ELF-1 (cell line): ENCODE measurements around the gene ANKRD44.

Source experiments
- DNase-seq: peaks from one replicate; pipeline ENCODE4 v3.0.0-alpha.2; 2016; ENCODE audit warnings: low read depth, low spot score

ANKRD44 gene

DNA sequence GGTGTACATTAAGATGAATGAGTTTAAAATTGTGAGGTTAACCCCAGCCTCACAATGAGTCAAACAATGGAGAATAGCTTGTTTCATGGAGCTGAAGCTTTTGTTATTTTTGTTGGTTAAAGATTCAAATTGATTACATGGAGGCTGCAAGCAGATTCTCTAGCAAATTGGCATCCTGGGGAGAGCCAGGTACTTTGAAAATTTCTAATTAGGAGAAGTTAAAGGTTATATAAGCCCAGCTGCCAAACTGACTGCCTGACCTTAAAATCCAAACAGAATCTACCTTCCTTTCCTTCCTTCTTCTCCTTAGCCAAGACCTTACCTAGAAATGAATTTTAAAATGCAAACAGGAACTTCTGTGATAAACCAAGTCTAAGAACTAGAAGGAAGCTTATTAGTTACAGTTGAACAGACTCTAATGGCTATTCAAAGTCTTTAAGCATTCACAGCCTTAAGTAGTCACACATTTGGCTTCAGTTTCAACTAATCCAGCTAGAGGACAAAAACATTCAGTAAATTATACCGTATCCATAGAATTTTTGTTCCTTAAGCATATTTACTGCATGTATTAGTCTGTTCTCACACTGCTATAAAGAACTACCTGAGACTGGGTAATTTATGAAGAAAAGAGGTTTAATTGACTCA, 352.6 kb downstream of the ANKRD44 start:
- no peak for DNase-seq

DNA sequence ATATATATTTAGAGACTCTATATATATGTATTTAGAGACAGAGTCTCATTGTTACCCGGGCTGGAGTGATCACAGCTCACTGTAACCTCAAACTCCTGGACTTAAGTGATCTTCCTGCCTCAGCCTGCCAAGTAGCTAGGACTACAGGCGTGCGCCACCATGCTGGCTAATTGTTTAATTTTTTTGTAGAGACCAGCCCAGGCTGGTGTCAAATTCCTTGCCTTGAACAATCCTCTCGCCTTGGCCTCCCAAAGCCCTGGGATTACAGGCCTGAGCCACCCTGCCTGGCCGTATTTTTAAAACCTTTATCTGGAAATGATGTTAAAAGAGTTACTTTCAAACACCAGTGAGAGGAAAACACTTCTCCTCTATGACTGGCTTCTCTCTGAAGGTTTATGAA, 353.1 kb downstream of the ANKRD44 start:
- no peak for DNase-seq

DNA sequence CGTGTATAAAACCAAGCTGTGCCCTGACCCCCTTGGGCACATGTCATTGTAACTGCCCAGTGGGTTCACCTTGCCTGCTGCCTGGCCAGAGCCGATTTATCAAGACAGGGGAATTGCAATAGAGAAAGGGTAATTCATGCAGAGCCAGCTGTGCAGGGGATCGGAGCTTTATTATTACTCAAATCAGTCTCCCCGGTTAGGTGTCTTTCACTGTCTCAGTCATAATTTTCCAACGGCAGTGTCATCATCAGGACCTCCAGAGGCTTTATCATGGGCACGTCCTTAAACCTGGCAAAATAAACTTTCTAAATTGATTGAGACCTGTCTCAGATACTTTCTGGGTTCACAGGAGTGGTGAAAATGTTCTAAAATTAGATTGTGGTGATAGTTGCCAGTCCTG, 354.5 kb downstream of the ANKRD44 start:
- no peak for DNase-seq

DNA sequence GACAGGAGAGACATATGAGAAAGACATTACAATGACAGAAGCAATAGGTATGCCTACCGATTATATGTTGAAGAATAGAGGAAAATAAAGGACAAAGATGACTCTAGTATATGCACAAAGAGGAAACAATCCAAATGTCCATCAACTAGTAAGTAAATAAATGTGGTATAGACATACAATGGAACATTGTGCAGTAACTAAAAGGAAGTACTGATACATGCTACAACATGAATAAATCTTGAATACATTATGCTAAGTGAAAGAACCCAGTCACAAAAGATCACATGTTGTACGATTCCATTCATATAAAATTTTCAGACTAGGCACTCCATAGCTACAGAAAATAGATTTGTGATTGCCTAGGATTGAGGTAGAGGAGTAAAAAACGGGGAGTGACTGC, 355.5 kb downstream of the ANKRD44 start:
- no peak for DNase-seq

DNA sequence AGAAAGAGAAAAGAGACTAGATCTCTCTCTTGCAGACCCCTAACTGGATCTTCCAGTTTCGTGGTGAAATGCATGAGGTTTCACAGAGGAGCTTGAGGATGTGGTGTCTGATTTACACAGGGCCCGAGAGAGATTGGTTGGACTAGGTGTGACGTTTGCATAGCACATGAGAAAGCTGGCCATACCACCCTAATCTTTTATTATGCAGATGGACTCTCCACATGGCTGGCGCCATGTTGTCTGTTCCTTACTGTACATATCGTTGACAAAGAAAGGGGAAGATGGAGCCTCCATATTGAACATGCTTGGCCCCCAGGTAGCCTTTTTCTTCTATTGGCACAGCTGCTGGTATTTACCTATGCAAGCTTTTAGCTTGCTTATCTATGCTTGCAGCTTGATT, 356.6 kb downstream of the ANKRD44 start:
- DNase-seq, result peak; percentile 63

DNA sequence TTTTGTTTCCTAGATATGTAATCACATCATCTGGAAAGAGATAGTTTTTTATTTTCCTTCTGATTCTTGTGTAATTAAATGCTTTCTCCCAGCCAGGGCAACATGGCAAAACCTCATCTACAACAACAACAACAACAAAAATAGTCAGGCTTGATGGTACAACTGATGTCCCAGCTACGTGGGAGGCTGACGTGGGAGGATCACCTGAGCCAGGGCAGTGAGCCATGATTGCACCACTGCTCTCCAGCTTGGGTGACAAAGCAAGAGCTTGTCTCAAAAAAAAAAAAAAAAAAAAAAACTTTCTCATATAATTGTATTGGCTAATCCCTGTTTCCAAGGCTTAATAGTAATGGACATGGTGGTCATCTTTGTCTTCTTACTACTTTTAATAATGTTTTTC, 357.6 kb downstream of the ANKRD44 start:
- no peak for DNase-seq

DNA sequence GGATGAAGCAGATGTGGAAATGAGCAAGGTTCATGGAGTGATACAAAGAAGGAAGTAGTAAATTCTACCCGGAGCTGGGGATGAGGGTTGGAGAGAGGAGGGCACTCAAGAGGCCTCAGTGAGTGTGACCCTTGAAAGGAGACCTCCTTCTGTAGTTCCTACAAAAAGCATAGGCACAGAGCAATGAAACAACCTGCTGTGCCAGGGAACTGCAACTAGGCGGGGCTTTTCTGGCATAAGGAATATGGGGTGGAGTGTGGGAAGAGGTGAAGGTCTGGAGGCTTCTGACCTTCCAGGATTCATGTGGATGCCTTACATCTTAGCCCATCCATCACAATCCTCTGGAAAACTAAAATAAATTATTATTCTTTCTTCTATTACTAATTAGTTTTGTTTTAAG, 358.6 kb downstream of the ANKRD44 start:
- DNase-seq, result no peak

DNA sequence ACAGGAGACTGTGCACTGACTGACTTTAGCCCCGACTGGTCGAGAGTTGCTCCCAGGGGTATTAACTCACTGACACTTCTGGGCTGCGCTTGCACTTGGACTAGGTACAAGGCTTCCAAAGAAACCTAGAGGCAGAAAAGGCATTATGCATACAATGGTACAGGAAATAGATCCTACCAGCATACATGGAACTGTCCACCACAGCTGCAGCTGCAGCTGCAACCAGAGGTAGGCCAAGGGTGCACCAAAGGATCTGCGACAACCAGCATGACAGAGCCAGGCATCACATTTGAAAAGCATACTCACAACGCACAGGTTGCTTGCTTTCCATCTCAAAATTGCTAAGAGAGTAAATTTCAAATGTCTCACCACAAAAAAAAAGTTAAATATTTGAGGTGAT, 361.5 kb downstream of the ANKRD44 start:
- no peak for DNase-seq

DNA sequence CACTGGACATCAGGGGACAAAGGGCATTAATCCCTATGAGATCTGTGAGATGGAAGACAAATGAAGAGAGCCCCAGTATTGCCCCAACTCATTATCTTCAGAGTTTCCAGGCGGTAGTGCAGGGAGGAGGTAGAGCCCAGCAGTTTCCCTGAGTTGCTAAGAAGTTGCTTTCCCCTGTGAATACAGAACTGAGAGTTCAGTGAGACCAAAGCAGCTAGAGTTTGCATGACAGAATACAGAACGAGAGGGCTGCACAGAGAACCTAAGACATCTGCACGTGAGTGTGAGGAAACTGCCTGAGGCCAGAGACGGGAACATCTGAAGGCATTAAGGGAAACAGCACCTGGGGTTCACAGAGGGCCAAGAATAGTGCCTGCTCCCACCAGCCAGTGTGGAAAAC, 366.0 kb downstream of the ANKRD44 start:
- peak; percentile 63 for DNase-seq

DNA sequence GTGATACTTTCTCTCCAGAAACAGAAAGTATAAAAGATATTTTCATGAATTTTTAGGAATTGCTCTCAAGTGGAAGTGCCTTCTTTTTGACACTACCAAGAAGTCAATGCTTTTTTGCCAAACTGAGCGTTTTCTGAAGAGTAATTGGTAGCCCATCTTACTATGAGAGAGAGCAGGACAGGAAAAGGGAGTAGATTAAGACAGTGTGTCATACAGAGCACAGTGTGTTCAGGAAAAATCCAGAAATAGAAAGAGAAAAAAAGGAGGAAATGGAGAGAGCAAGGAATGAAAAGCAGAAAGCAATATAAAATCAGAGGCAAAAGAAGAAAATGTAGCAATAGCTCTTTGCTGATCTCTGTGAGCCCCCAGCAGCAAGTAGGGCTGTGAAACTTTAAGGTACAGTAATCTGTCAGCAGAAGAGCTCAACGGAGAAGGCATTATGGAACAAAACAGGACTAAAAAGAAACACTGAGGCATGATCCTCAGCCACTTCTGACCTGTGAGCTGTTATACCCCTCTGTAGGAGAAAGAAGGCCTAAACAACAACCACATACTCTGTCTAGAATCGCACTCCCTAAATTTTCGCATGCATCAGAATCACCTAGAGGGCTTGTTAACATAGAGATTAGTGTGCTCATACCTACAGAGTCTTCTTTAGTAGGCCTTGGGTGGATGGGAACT, 369.0 kb downstream of the ANKRD44 start:
- no peak for DNase-seq

DNA sequence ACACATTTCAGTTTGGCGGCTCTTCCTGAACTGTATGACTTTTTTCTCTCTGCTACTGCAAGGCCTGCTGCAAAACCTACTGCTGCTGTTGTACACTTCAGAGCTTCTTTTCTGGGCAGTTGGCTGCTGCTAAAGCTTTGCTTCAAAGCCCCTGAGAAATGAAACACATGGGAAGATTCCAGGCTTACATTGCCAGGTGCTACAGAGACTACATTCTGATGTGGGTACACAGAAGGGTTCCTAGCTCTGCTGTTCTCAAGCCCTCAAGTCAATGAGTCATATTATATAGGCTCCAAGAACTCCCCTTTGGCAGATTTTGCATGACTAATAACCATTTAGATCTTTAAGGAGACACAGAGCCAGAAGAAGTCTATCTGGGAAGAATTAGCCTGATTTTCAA, 371.2 kb downstream of the ANKRD44 start:
- no peak for DNase-seq
